HEK293 (cell line): ENCODE data around the gene FGD4.

ENCODE experiments used
- CTCF ChIA-PET: fragments of 350-600 bp; formaldehyde crosslinking; extraction: SDS; loops from one replicate; lab custom pipeline; 2021; ENCODE audit warnings: antibody characterized with exemption; lab: Yijun Ruan, JAX
- POLR2A ChIA-PET: fragments of 300-600 bp; formaldehyde crosslinking; extraction: SDS; loops from one replicate; lab custom pipeline; 2020; ENCODE audit warnings: antibody characterized with exemption, inconsistent platforms; lab: Yijun Ruan, JAX
- H3K27ac ChIP-seq: fragments of 200-500 bp; sonication (Bioruptor generic); 2 replicates; pipeline ENCODE4 v1.5.1; 2014; ENCODE audit warnings: low read depth, low read length, control low read depth, inconsistent platforms; ENCODE audit errors: extremely low read depth
- H3K36me3 ChIP-seq, 2 experiments: fragments of 200-500 bp in 1 of 2; sonication (Bioruptor generic) in 1 of 2; 1 replicate in 1 of 2; 2 replicates in 1 of 2; pipeline ENCODE4 v1.5.1; 2014 to 2017; ENCODE audit warnings: inconsistent platforms in 2 of 2, low read length in 2 of 2; ENCODE audit not compliant: control insufficient read depth in 2 of 2, insufficient read depth in 1 of 2
- H3K4me1 ChIP-seq: fragments of 200-500 bp; sonication (Bioruptor generic); 2 replicates; pipeline ENCODE4 v1.5.1; 2014; ENCODE audit warnings: mild to moderate bottlenecking, low read length, inconsistent platforms; ENCODE audit not compliant: control insufficient read depth, insufficient read depth
- H3K4me3 ChIP-seq: 2 replicates; pipeline ENCODE4 v1.5.1; 2011; ENCODE audit warnings: low read depth, mild to moderate bottlenecking, control low read depth, low read length, moderate library complexity
- H3K9me3 ChIP-seq: fragments of 200-500 bp; sonication (Bioruptor generic); 2 replicates; pipeline ENCODE4 v1.5.1; 2014; ENCODE audit warnings: low read depth, low read length, inconsistent platforms; ENCODE audit not compliant: control insufficient read depth, insufficient read depth
- FEZF1 ChIP-seq: fragments of 450-650 bp; formaldehyde crosslinking; IDR thresholded peaks from 2 replicates; pipeline ENCODE4 v1.5.1; 2016; ENCODE audit warnings: missing biosample characterization, missing genetic modification characterization
- HOXA7 ChIP-seq: sonication (generic); formaldehyde crosslinking; IDR thresholded peaks from 2 replicates; pipeline ENCODE4 v1.8.1; 2022; ENCODE audit warnings: missing genetic modification reagents, borderline replicate concordance
- MZF1 ChIP-seq: fragments of 450-650 bp; formaldehyde crosslinking; IDR thresholded peaks from 2 replicates; pipeline ENCODE4 v1.5.1; 2017; ENCODE audit warnings: missing biosample characterization, missing genetic modification characterization, borderline replicate concordance
- OSR2 ChIP-seq: fragments of 450-650 bp; formaldehyde crosslinking; IDR thresholded peaks from 2 replicates; pipeline ENCODE4 v1.5.1; 2016; ENCODE audit warnings: missing biosample characterization, missing genetic modification characterization
- OVOL3 ChIP-seq: fragments of 450-650 bp; formaldehyde crosslinking; IDR thresholded peaks from 2 replicates; pipeline ENCODE4 v1.5.1; 2016; ENCODE audit warnings: missing biosample characterization, missing genetic modification characterization
- RBAK ChIP-seq: fragments of 450-650 bp; formaldehyde crosslinking; IDR thresholded peaks from 2 replicates; pipeline ENCODE4 v1.5.1; 2016; ENCODE audit warnings: missing biosample characterization, missing genetic modification characterization
- SP3 ChIP-seq: fragments of 450-650 bp; formaldehyde crosslinking; IDR thresholded peaks from 2 replicates; pipeline ENCODE4 v1.5.1; 2016; ENCODE audit warnings: missing biosample characterization, missing genetic modification characterization
- YY1 ChIP-seq: fragments of 450-650 bp; formaldehyde crosslinking; IDR thresholded peaks from 2 replicates; pipeline ENCODE4 v1.5.1; 2018; ENCODE audit warnings: missing biosample characterization, missing genetic modification characterization
- ZNF10 ChIP-seq: fragments of 450-650 bp; formaldehyde crosslinking; IDR thresholded peaks from 2 replicates; pipeline ENCODE4 v1.5.1; 2017; ENCODE audit warnings: missing biosample characterization, missing genetic modification characterization
- ZNF138 ChIP-seq: fragments of 450-650 bp; formaldehyde crosslinking; IDR thresholded peaks from 2 replicates; pipeline ENCODE4 v1.5.1; 2016; ENCODE audit warnings: missing biosample characterization, missing genetic modification characterization, borderline replicate concordance
- ZNF140 ChIP-seq: fragments of 450-650 bp; formaldehyde crosslinking; IDR thresholded peaks from 2 replicates; pipeline ENCODE4 v1.5.1; 2016; ENCODE audit warnings: missing biosample characterization, missing genetic modification characterization
- ZNF169 ChIP-seq: fragments of 450-650 bp; formaldehyde crosslinking; IDR thresholded peaks from 2 replicates; pipeline ENCODE4 v1.5.1; 2016; ENCODE audit warnings: missing biosample characterization, missing genetic modification characterization
- ZNF19 ChIP-seq: fragments of 450-650 bp; formaldehyde crosslinking; IDR thresholded peaks from 2 replicates; pipeline ENCODE4; 2016; ENCODE audit warnings: missing biosample characterization, missing genetic modification characterization, low read depth
- ZNF350 ChIP-seq: fragments of 450-650 bp; formaldehyde crosslinking; IDR thresholded peaks from 2 replicates; pipeline ENCODE4 v1.5.0; 2017; ENCODE audit warnings: missing biosample characterization, mild to moderate bottlenecking, missing genetic modification characterization
- ZNF404 ChIP-seq: fragments of 450-650 bp; formaldehyde crosslinking; IDR thresholded peaks from 2 replicates; pipeline ENCODE4 v1.5.1; 2017; ENCODE audit warnings: missing biosample characterization, missing genetic modification characterization
- ZNF548 ChIP-seq: fragments of 450-650 bp; formaldehyde crosslinking; IDR thresholded peaks from 2 replicates; pipeline ENCODE4 v1.5.1; 2016; ENCODE audit warnings: missing biosample characterization, missing genetic modification characterization
- ZNF621 ChIP-seq: fragments of 450-650 bp; formaldehyde crosslinking; IDR thresholded peaks from 2 replicates; pipeline ENCODE4 v1.5.1; 2017; ENCODE audit warnings: missing biosample characterization, missing genetic modification characterization
- ZNF654 ChIP-seq: fragments of 450-650 bp; formaldehyde crosslinking; IDR thresholded peaks from 2 replicates; pipeline ENCODE4 v1.5.1; 2016; ENCODE audit warnings: low read depth, missing biosample characterization, missing genetic modification characterization
- ZNF660 ChIP-seq: fragments of 450-650 bp; IDR thresholded peaks from 2 replicates; pipeline ENCODE4 v1.5.1; 2018; ENCODE audit warnings: missing biosample characterization, mild to moderate bottlenecking, missing genetic modification characterization
- ZSCAN30 ChIP-seq: fragments of 450-650 bp; IDR thresholded peaks from 2 replicates; pipeline ENCODE4 v1.5.1; 2018; ENCODE audit warnings: missing biosample characterization, mild to moderate bottlenecking, missing genetic modification characterization, moderate library complexity
- TF ChIP-seq, protein P1 (sequence below): fragments of 450-650 bp; formaldehyde crosslinking; conservative IDR thresholded peaks from 2 replicates; pipeline ENCODE4 v1.5.1; 2016; ENCODE audit warnings: low read depth, missing biosample characterization, missing genetic modification characterization
- TF ChIP-seq, protein P2 (sequence below): fragments of 450-650 bp; formaldehyde crosslinking; IDR thresholded peaks from 2 replicates; pipeline ENCODE4 v1.5.1; 2017; ENCODE audit warnings: missing biosample characterization, missing genetic modification characterization

The FGD4 gene

DNA sequence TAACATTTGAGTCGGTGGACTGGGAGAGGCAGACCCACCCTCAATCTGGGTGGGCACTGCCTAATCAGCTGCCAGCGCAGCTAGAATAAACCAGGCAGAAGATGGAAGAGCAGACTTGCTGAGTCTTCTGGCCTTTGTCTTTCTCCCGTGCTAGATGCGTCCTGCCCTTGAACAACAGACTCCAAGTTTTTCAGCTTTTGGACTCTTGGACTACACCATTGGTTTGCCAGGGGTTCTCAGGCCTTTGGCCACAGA lies 252.5 kb downstream of the FGD4 start:
- H3K9me3 ChIP-seq = no peaks in the 10 kb centered on the region
- TF ChIP-seq ZNF10 (tag by site-specific recombination) (peak; percentile 90), HOXA7 (CRISPR knock-in tag) (no peak)
- H3K4me3 ChIP-seq = no peak overlapping the region
- H3K36me3 ChIP-seq = no peaks in the 10 kb centered on the region
- ChIA-PET CTCF (interaction anchor here (0.5 to 1.0 kb wide), 2 partner anchors 26 to 286 kb away, joined by 3 read pairs; no protein-coding TSS in a partner anchor), POLR2A (interaction anchor here (1.0 kb wide), 1 partner anchor 11 kb away, joined by 3 read pairs; no protein-coding TSS in a partner anchor)
- no peaks in the 10 kb centered on the region for H3K4me1 ChIP-seq
- no peak overlapping the region for H3K27ac ChIP-seq

DNA sequence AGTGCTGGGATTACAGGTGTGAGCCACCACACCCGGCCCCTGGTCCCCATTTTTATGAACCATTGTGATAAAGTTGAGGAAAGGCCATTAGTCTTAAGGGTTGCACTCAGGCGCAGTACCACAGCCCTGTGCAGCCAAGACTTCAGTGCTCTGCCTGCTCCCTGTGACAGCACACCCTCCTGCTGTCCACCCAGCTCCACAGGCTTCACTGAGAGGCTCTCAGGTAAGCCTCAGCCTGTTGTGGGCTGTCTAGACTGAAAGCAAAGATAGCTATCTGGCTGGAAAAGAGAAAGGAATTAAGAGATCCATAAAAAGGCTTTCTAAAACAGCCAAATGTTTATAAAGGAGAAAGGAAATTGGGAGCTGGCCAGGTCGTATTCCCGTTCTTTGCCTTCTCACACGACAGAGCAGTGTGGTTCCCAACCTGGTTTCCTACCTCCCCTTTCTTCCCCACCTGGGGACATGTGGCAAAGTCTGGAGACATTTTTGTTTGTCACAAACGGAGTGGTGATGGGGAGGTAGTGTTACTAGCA lies 260.6 kb downstream of the FGD4 start:
- Histone ChIP-seq H3K27ac (peak overlapping the region; percentile 53), H3K4me3 (no peak overlapping the region), H3K4me1 (peaks cover 9% of the 10 kb centered on the region), H3K9me3 (no peaks in the 10 kb centered on the region), H3K36me3 (no peaks in the 10 kb centered on the region)
- TF ChIP-seq YY1 (tag by site-specific recombination) (no peak), FEZF1 (tag by site-specific recombination) (peak; percentile 79), OSR2 (tag by site-specific recombination) (no peak)
- POLR2A ChIA-PET = no interaction called here
- CTCF ChIA-PET = interaction anchor here (0.6 to 2.2 kb wide), 8 partner anchors 9 to 596 kb away, joined by 3 to 9 read pairs (median 4); no protein-coding TSS in a partner anchor

DNA sequence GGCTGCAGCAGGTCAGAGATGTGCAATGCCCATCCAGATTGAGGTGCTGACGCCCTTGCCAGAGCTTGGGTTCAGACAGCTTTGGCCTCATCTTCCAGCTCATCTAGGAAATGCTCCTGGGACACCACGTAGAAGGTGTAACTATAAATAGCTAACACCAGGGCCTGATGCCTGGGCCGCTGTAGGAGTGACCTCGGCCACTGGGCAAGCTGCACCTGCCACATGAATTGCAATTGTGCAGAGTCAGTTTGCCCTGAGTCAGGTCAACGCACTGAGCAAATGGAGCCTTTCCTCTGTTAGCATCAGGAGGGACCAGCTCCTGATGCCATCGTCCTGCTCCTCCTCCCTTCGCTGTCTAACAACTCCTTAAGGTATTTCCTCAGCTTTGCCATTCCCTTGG lies 262.3 kb downstream of the FGD4 start:
- no peaks in the 10 kb centered on the region for H3K9me3 ChIP-seq
- no peaks in the 10 kb centered on the region for H3K36me3 ChIP-seq
- ChIA-PET POLR2A (no interaction called here), CTCF (interaction anchor here (0.6 kb wide), 1 partner anchor 915 kb away, joined by 3 read pairs; no protein-coding TSS in a partner anchor)
- H3K27ac ChIP-seq = no peak overlapping the region
- peaks cover 9% of the 10 kb centered on the region for H3K4me1 ChIP-seq
- H3K4me3 ChIP-seq = no peak overlapping the region
- TF ChIP-seq ZNF654 (tag by site-specific recombination) (no peak), ZNF140 (tag by site-specific recombination) (no peak), MZF1 (no peak), RBAK (no peak), ZNF548 (no peak), ZNF138 (tag by site-specific recombination) (no peak), ZNF19 (no peak), ZNF169 (tag by site-specific recombination) (no peak), ZNF621 (tag by site-specific recombination) (no peak), ZNF660 (no peak), SP3 (tag by site-specific recombination) (no peak), ZSCAN30 (tag by site-specific recombination) (no peak), ZNF404 (tag by site-specific recombination) (no peak), ZNF350 (tag by site-specific recombination) (no peak), OVOL3 (tag by site-specific recombination) (no peak)
- TF ChIP-seq, protein P1, sequence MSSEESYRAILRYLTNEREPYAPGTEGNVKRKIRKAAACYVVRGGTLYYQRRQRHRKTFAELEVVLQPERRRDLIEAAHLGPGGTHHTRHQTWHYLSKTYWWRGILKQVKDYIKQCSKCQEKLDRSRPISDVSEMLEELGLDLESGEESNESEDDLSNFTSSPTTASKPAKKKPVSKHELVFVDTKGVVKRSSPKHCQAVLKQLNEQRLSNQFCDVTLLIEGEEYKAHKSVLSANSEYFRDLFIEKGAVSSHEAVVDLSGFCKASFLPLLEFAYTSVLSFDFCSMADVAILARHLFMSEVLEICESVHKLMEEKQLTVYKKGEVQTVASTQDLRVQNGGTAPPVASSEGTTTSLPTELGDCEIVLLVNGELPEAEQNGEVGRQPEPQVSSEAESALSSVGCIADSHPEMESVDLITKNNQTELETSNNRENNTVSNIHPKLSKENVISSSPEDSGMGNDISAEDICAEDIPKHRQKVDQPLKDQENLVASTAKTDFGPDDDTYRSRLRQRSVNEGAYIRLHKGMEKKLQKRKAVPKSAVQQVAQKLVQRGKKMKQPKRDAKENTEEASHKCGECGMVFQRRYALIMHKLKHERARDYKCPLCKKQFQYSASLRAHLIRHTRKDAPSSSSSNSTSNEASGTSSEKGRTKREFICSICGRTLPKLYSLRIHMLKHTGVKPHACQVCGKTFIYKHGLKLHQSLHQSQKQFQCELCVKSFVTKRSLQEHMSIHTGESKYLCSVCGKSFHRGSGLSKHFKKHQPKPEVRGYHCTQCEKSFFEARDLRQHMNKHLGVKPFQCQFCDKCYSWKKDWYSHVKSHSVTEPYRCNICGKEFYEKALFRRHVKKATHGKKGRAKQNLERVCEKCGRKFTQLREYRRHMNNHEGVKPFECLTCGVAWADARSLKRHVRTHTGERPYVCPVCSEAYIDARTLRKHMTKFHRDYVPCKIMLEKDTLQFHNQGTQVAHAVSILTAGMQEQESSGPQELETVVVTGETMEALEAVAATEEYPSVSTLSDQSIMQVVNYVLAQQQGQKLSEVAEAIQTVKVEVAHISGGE (tag by site-specific recombination) = no peak
- TF ChIP-seq, protein P2, sequence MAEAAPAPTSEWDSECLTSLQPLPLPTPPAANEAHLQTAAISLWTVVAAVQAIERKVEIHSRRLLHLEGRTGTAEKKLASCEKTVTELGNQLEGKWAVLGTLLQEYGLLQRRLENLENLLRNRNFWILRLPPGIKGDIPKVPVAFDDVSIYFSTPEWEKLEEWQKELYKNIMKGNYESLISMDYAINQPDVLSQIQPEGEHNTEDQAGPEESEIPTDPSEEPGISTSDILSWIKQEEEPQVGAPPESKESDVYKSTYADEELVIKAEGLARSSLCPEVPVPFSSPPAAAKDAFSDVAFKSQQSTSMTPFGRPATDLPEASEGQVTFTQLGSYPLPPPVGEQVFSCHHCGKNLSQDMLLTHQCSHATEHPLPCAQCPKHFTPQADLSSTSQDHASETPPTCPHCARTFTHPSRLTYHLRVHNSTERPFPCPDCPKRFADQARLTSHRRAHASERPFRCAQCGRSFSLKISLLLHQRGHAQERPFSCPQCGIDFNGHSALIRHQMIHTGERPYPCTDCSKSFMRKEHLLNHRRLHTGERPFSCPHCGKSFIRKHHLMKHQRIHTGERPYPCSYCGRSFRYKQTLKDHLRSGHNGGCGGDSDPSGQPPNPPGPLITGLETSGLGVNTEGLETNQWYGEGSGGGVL (tag by site-specific recombination) = no peak
